Neural crest cell (in vitro differentiated cells): ENCODE measurements around the gene WNT4. TPM values are rescaled to one million over a fixed set of nuclear protein-coding genes. Genes with fewer than 3 reads are reported as not detected.

ENCODE experiments used
- DNase-seq: peaks from one replicate; pipeline ENCODE4 v3.0.0; 2021; ENCODE audit warnings: low read depth, mixed read lengths, low spot score
- H3K27ac Mint-ChIP-seq: one replicate; pipeline ENCODE4 v1.8.0; 2021; ENCODE audit warnings: mild to moderate bottlenecking, mixed read lengths; ENCODE audit not compliant: unreplicated experiment
- H3K27me3 Mint-ChIP-seq: 2 replicates; pipeline ENCODE4 v1.8.0; 2021; ENCODE audit warnings: low read depth, mild to moderate bottlenecking, mixed read lengths
- H3K36me3 Mint-ChIP-seq: 2 replicates; pipeline ENCODE4 v1.8.0; 2021; ENCODE audit warnings: low read depth, mild to moderate bottlenecking, mixed read lengths
- H3K4me1 Mint-ChIP-seq: 2 replicates; pipeline ENCODE4 v1.8.0; 2021; ENCODE audit warnings: mixed read lengths
- H3K4me3 Mint-ChIP-seq: one replicate; pipeline ENCODE4 v1.8.0; 2021; ENCODE audit warnings: mild to moderate bottlenecking, mixed read lengths
- H3K9me3 Mint-ChIP-seq: 2 replicates; pipeline ENCODE4 v1.8.0; 2021; ENCODE audit warnings: mixed read lengths
- CTCF ChIP-seq: fragments of 200-600 bp; sonication (generic); conservative IDR thresholded peaks from 2 replicates; pipeline ENCODE4 v1.5.0; 2021; ENCODE audit warnings: antibody characterized with exemption, mild to moderate bottlenecking
- total RNA-seq: library from RNA; stranded (reverse); gene quantifications from 2 replicates; pipeline ENCODE4 v1.2.1, GENCODE V29; 2021

WNT4 gene
- total RNA-seq, 1 donor from 2014 or later = 0.16 TPM

- Mint-ChIP-seq H3K36me3 (peaks cover 5% of the 10 kb centered on the region), H3K27me3 (no peaks in the 10 kb centered on the region), H3K4me3 (no peak overlapping the region), H3K9me3 (no peaks in the 10 kb centered on the region), H3K4me1 (peaks cover 35% of the 10 kb centered on the region), H3K27ac (peak overlapping the region; percentile 5)
- TF ChIP-seq CTCF = no peak
- DNase-seq = no peak
Observed at GRCh38 chr1:22074803-22075202, 68.1 kb downstream of the WNT4 start.

DNA sequence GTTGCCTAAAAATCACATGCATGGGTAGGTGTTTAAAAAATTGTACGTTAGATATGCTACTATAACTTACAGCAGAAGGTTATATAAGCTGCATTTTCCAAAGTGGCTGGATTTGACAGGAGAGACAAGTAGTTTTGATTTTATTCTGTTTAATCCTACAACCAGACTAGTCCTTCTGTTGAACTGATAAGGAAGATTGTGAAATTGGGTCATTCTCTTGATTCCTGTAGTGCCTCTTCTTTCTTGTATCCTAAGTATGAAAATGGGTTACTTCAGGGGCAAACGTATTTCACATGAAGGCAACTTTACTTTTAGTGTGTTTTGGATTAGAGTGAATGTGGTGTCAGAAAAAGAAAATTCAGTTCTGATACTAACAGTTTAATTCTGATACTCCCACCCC lies 71.4 kb downstream of the WNT4 start:
- no peak overlapping the region for H3K4me3 Mint-ChIP-seq
- peaks cover 24% of the 10 kb centered on the region for H3K4me1 Mint-ChIP-seq
- no peak for TF ChIP-seq CTCF
- H3K27me3 Mint-ChIP-seq = no peaks in the 10 kb centered on the region
- peaks cover 3% of the 10 kb centered on the region for H3K36me3 Mint-ChIP-seq
- no peak for DNase-seq
- no peaks in the 10 kb centered on the region for H3K9me3 Mint-ChIP-seq
- H3K27ac Mint-ChIP-seq = no peak overlapping the region

Other genes starting within 250 kb of the WNT4 start
- gene HSPG2, start 205.8 kb downstream of the WNT4 start, total RNA-seq = 101 and 103 TPM in 2 replicates
- gene CELA3B, start 166.1 kb downstream of the WNT4 start, total RNA-seq = not detected in 2 replicates
- gene CELA3A, start 141.4 kb downstream of the WNT4 start, total RNA-seq = not detected in 2 replicates
- 192 and 198 TPM in 2 replicates for gene CDC42, start 90.4 kb downstream of the WNT4 start, total RNA-seq